Central memory CD8-positive, alpha-beta T cell (primary cell): Measurements from ENCODE around the gene HEPHL1.
"Not testable (repeated sequence)": the region's sequence is repeated elsewhere in the genome, so short reads cannot be mapped to it uniquely, and the experiment has no call there.

ENCODE experiments used
- ATAC-seq: fragments of 150-1000 bp; cut with Tn5 transposase; replicated peaks from 2 replicates; pipeline ENCODE4 v1.10.0; 2022; ENCODE audit warnings: mild to moderate bottlenecking, moderate FRiP score, moderate number of reproducible peaks; ENCODE audit not compliant: poor library complexity, severe bottlenecking; ENCODE audit errors: extremely low read depth
- DNase-seq, 2 donors: peaks; one replicate each; pipeline ENCODE4 v3.0.0; 2021; ENCODE audit warnings: low spot score in 2 of 2
- H3K27ac Mint-ChIP-seq: one replicate; pipeline ENCODE4 v1.8.0; 2022; ENCODE audit warnings: low read depth, mild to moderate bottlenecking, moderate library complexity, mixed read lengths
- H3K27me3 Mint-ChIP-seq: one replicate; pipeline ENCODE4 v1.8.0; 2022; ENCODE audit warnings: mixed read lengths
- H3K36me3 Mint-ChIP-seq: one replicate; pipeline ENCODE4 v1.8.0; 2022; ENCODE audit warnings: mild to moderate bottlenecking, moderate library complexity, mixed read lengths; ENCODE audit not compliant: insufficient read depth
- H3K4me1 Mint-ChIP-seq: one replicate; pipeline ENCODE4 v1.8.0; 2022; ENCODE audit warnings: mixed read lengths
- H3K4me3 Mint-ChIP-seq: one replicate; pipeline ENCODE4 v1.8.0; 2022; ENCODE audit warnings: mild to moderate bottlenecking, moderate library complexity, mixed read lengths
- H3K9me3 Mint-ChIP-seq: one replicate; pipeline ENCODE4 v1.8.0; 2022; ENCODE audit warnings: mixed read lengths

The HEPHL1 gene

GRCh38 chr11:94150704-94151685 is 129.8 kb downstream of the HEPHL1 start:
- Mint-ChIP-seq H3K27ac (no peak overlapping the region), H3K4me3 (no peak overlapping the region), H3K36me3 (peaks cover 3% of the 10 kb centered on the region), H3K27me3 (no peaks in the 10 kb centered on the region), H3K4me1 (peaks cover 71% of the 10 kb centered on the region), H3K9me3 (no peaks in the 10 kb centered on the region)
- DNase-seq (no peak), ATAC-seq (no peak)

- Mint-ChIP-seq H3K4me3 (no peak overlapping the region), H3K27me3 (no peaks in the 10 kb centered on the region), H3K4me1 (peaks cover 60% of the 10 kb centered on the region), H3K27ac (no peak overlapping the region), H3K36me3 (peaks cover 3% of the 10 kb centered on the region), H3K9me3 (no peaks in the 10 kb centered on the region)
- ATAC-seq (no peak), DNase-seq (no peak)
Observed at GRCh38 chr11:94151903-94152677, 130.9 kb downstream of the HEPHL1 start.

- ATAC-seq (no peak), DNase-seq (no peak)
- no peaks in the 10 kb centered on the region for H3K27me3 Mint-ChIP-seq
- H3K36me3 Mint-ChIP-seq, result peaks cover 3% of the 10 kb centered on the region
- H3K27ac Mint-ChIP-seq, result peak overlapping the region; percentile 1
- H3K4me3 Mint-ChIP-seq, result no peak overlapping the region
- peaks cover 54% of the 10 kb centered on the region for H3K4me1 Mint-ChIP-seq
- no peaks in the 10 kb centered on the region for H3K9me3 Mint-ChIP-seq
Observed at GRCh38 chr11:94152678-94153065, 131.5 kb downstream of the HEPHL1 start.

GRCh38 chr11:94153320-94153719 is 132.2 kb downstream of the HEPHL1 start:
- Mint-ChIP-seq H3K27me3 (no peaks in the 10 kb centered on the region), H3K36me3 (peaks cover 3% of the 10 kb centered on the region), H3K27ac (peak overlapping the region; percentile 1), H3K4me3 (no peak overlapping the region), H3K9me3 (no peaks in the 10 kb centered on the region), H3K4me1 (peaks cover 48% of the 10 kb centered on the region)
- ATAC-seq (no peak), DNase-seq (no peak)

GRCh38 chr11:94154095-94154856 is 133.1 kb downstream of the HEPHL1 start:
- no peak for ATAC-seq
- DNase-seq, result no peak
- no peaks in the 10 kb centered on the region for H3K9me3 Mint-ChIP-seq
- H3K4me3 Mint-ChIP-seq, result no peak overlapping the region
- no peaks in the 10 kb centered on the region for H3K27me3 Mint-ChIP-seq
- H3K36me3 Mint-ChIP-seq, result peaks cover 3% of the 10 kb centered on the region
- no peak overlapping the region for H3K27ac Mint-ChIP-seq
- peaks cover 46% of the 10 kb centered on the region for H3K4me1 Mint-ChIP-seq

GRCh38 chr11:94157339-94157738 is 136.2 kb downstream of the HEPHL1 start:
- H3K27ac Mint-ChIP-seq, result not testable (repeated sequence)

More at GRCh38 chr11:94157339-94157738, 136.2 kb downstream of the HEPHL1 start:
- not testable (repeated sequence) for H3K27me3 Mint-ChIP-seq, DNase-seq, H3K4me3 Mint-ChIP-seq, H3K9me3 Mint-ChIP-seq, ATAC-seq, H3K36me3 Mint-ChIP-seq
- H3K4me1 Mint-ChIP-seq, result peaks cover 44% of the 10 kb centered on the region
